GM18520 (cell line): ENCODE measurements around the gene SCAF8.
"Not testable (repeated sequence)": the region's sequence is repeated elsewhere in the genome, so short reads cannot be mapped to it uniquely, and the experiment has no call there.

ENCODE experiments used
- ATAC-seq: cut with Tn5 transposase; IDR thresholded peaks from one replicate; pipeline ENCODE4 v1.9.1; 2021; ENCODE audit not compliant: unreplicated experiment

Gene SCAF8

GRCh38 chr6:154733183-154733625, at the start of gene SCAF8:
Gene SCAF8 (plus strand): TSS chr6:154733416. CDS start chr6:154733901, 485 bp downstream.
- ATAC-seq, result peak; percentile 84

- peak; percentile 65 for ATAC-seq
These were observed 49.3 kb upstream of the SCAF8 start for GRCh38 chr6:154683756-154684523.

GRCh38 chr6:154686162-154686561, 47.1 kb upstream of the SCAF8 start:
- ATAC-seq, result no peak

GRCh38 chr6:154689493-154690255, 43.5 kb upstream of the SCAF8 start:
- no peak for ATAC-seq

GRCh38 chr6:154690857-154691256, 42.4 kb upstream of the SCAF8 start:
- no peak for ATAC-seq

GRCh38 chr6:154696661-154697060, 36.6 kb upstream of the SCAF8 start:
- no peak for ATAC-seq

- no peak for ATAC-seq
These were observed 30.1 kb upstream of the SCAF8 start for GRCh38 chr6:154703124-154703523.

GRCh38 chr6:154705471-154706113, 27.6 kb upstream of the SCAF8 start:
- no peak for ATAC-seq

- no peak for ATAC-seq
These were observed 26.8 kb upstream of the SCAF8 start for GRCh38 chr6:154706389-154706788.

- no peak for ATAC-seq
These were observed 23.6 kb upstream of the SCAF8 start for GRCh38 chr6:154709621-154710020.

GRCh38 chr6:154710689-154711088, 22.5 kb upstream of the SCAF8 start:
- ATAC-seq, result no peak

GRCh38 chr6:154715446-154715845, 17.8 kb upstream of the SCAF8 start:
- ATAC-seq, result no peak

- not testable (repeated sequence) for ATAC-seq
These were observed 16.9 kb upstream of the SCAF8 start for GRCh38 chr6:154716350-154716749.

- ATAC-seq, result no peak
These were observed 13.8 kb upstream of the SCAF8 start for GRCh38 chr6:154719433-154719832.

GRCh38 chr6:154719854-154720253, 13.4 kb upstream of the SCAF8 start:
- ATAC-seq, result no peak

- no peak for ATAC-seq
These were observed 11.8 kb upstream of the SCAF8 start for GRCh38 chr6:154721460-154721859.

GRCh38 chr6:154726887-154727286, 6.3 kb upstream of the SCAF8 start:
- ATAC-seq, result no peak

- no peak for ATAC-seq
These were observed 1.7 kb upstream of the SCAF8 start for GRCh38 chr6:154731296-154732218.

GRCh38 chr6:154732538-154733182, 556 bp upstream of the SCAF8 start:
- no peak for ATAC-seq
